Endothelial cell of umbilical vein (primary cell): ENCODE results near the gene GTPBP4. TPM values are rescaled to one million over a fixed set of nuclear protein-coding genes. Genes with fewer than 3 reads are reported as not detected.

Source experiments
- BruUV-seq: library from RNA; stranded (reverse); fragments of 400-500 nt; replicated peaks from 2 replicates; lab custom pipeline; 2021; lab: Mats Ljungman, UMichigan
- CTCF ChIA-PET: fragments of 300-600, 350-600 bp; sonication (Branson Sonifier 250); formaldehyde crosslinking; loops from one replicate; lab custom pipeline; 2021; ENCODE audit warnings: antibody characterized with exemption, inconsistent platforms; lab: Charles Lee
- POLR2A ChIA-PET: fragments of 300-600, 350-600 bp; sonication (Branson Sonifier 250); formaldehyde crosslinking; loops from one replicate; lab custom pipeline; 2021; ENCODE audit warnings: antibody characterized with exemption, inconsistent platforms; lab: Charles Lee
- DNase-seq: peaks from one replicate; pipeline ENCODE4 v3.0.0-alpha.2; 2011; ENCODE audit warnings: low read depth, low spot score
- FAIRE-seq: peaks from 2 replicates; lab custom pipeline; 2011; peaks lifted over from hg19 to GRCh38; lab: Jason Lieb, UNC
- H2AFZ ChIP-seq: 2 replicates; pipeline ENCODE4 v1.6.0; 2012; ENCODE audit warnings: low read depth, low read length, control low read depth, inconsistent platforms
- H3K27ac ChIP-seq: 2 replicates; pipeline ENCODE4 v1.5.1; 2011; ENCODE audit warnings: low read depth, mild to moderate bottlenecking, control low read depth, low read length, moderate library complexity; ENCODE audit not compliant: insufficient read depth
- H3K27me3 ChIP-seq, 2 experiments: 2 replicates each; pipeline versions ENCODE4 v1.6.0 to v1.6.1; 2011; ENCODE audit warnings: low read length in 2 of 2, mixed read lengths in 1 of 2; ENCODE audit not compliant: control insufficient read depth in 2 of 2, insufficient read depth in 2 of 2
- H3K36me3 ChIP-seq, 2 experiments: 2 replicates in 1 of 2; 3 replicates in 1 of 2; pipeline ENCODE4 v1.5.1; 2011; ENCODE audit warnings: low read length in 2 of 2, mild to moderate bottlenecking in 1 of 2, moderate library complexity in 1 of 2; ENCODE audit not compliant: control insufficient read depth in 2 of 2, insufficient read depth in 2 of 2; ENCODE audit errors: extremely low read depth in 1 of 2
- H3K4me1 ChIP-seq: 3 replicates; pipeline ENCODE4 v1.5.1; 2011; ENCODE audit warnings: mild to moderate bottlenecking, low read length; ENCODE audit not compliant: control insufficient read depth, insufficient read depth; ENCODE audit errors: extremely low read depth
- H3K4me2 ChIP-seq: 2 replicates; pipeline ENCODE4 v1.6.1; 2011; ENCODE audit warnings: low read length, control low read depth, mixed read lengths; ENCODE audit not compliant: insufficient read depth
- H3K4me3 ChIP-seq, 3 experiments: fragments of 200-600 bp in 1 of 3; sonication (generic), shearing (Covaris generic) in 1 of 3; replicated peaks in 1 of 3; 2 replicates each; pipeline ENCODE4 v1.5.1; 2011 to 2016; ENCODE audit warnings: control low read depth in 3 of 3, low read length in 3 of 3, mild to moderate bottlenecking in 2 of 3, inconsistent platforms in 1 of 3, low read depth in 1 of 3, moderate library complexity in 1 of 3; ENCODE audit not compliant: insufficient read depth in 1 of 3
- H3K79me2 ChIP-seq: 2 replicates; pipeline ENCODE4 v1.6.0; 2012; ENCODE audit warnings: low read length, inconsistent platforms; ENCODE audit not compliant: control insufficient read depth, insufficient read depth
- H3K9ac ChIP-seq: replicated peaks from 2 replicates; pipeline ENCODE3; 2011; ENCODE audit warnings: low read length, control low read depth; ENCODE audit not compliant: insufficient read depth; ENCODE audit errors: extremely low read depth
- H3K9me1 ChIP-seq: replicated peaks from 3 replicates; pipeline ENCODE4 v1.6.0; 2011; ENCODE audit warnings: mild to moderate bottlenecking, low read length; ENCODE audit not compliant: control insufficient read depth, insufficient read depth; ENCODE audit errors: extremely low read depth
- H3K9me3 ChIP-seq: replicated peaks from 2 replicates; pipeline ENCODE4 v1.5.1; 2012; ENCODE audit warnings: low read length, inconsistent platforms; ENCODE audit not compliant: control insufficient read depth, insufficient read depth
- H4K20me1 ChIP-seq: replicated peaks from 2 replicates; pipeline ENCODE3; 2011; ENCODE audit warnings: mild to moderate bottlenecking, low read length; ENCODE audit not compliant: control insufficient read depth, insufficient read depth; ENCODE audit errors: extremely low read depth
- CTCF ChIP-seq, 2 donors: IDR thresholded peaks; 1 replicate in 1 of 2; 2 replicates in 1 of 2; pipeline ENCODE4 v1.5.1; 2011; ENCODE audit warnings: low read length in 2 of 2, mild to moderate bottlenecking in 2 of 2, moderate library complexity in 2 of 2, control low read depth in 1 of 2, inconsistent platforms in 1 of 2, low read depth in 1 of 2; ENCODE audit not compliant: insufficient read depth in 1 of 2; ENCODE audit errors: extremely low read depth in 1 of 2
- EZH2 ChIP-seq: IDR thresholded peaks from 2 replicates; pipeline ENCODE4 v1.6.1; 2012; ENCODE audit warnings: borderline replicate concordance, low read depth, mild to moderate bottlenecking, moderate library complexity, low read length, inconsistent platforms; ENCODE audit not compliant: severe bottlenecking
- FOS ChIP-seq: IDR thresholded peaks from 2 replicates; pipeline ENCODE4 v1.6.1; 2011; ENCODE audit warnings: mild to moderate bottlenecking, low read length, moderate library complexity, borderline replicate concordance; ENCODE audit not compliant: insufficient read depth
- GATA2 ChIP-seq: IDR thresholded peaks from 2 replicates; pipeline ENCODE4 v1.7.0; 2011; ENCODE audit warnings: low read depth, mild to moderate bottlenecking, moderate library complexity, mixed read lengths, low read length; ENCODE audit not compliant: insufficient read length, insufficient read depth
- JUN ChIP-seq: IDR thresholded peaks from 2 replicates; pipeline ENCODE4 v1.6.1; 2011; ENCODE audit warnings: borderline replicate concordance, low read depth; ENCODE audit not compliant: insufficient read length, insufficient read depth
- MYC ChIP-seq: IDR thresholded peaks from one replicate; pipeline ENCODE4 v1.6.1; 2011; ENCODE audit warnings: mild to moderate bottlenecking, low read depth, low read length
- POLR2A ChIP-seq: IDR thresholded peaks from 2 replicates; pipeline ENCODE4 v1.6.1; 2012; ENCODE audit warnings: low read depth, mild to moderate bottlenecking, control low read depth, low read length
- POLR2AphosphoS5 ChIP-seq: IDR thresholded peaks from 2 replicates; pipeline ENCODE4 v1.6.1; 2012; ENCODE audit warnings: low read depth, mild to moderate bottlenecking, control low read depth, low read length, moderate library complexity; ENCODE audit not compliant: insufficient read depth
- dilution Hi-C: fragments of 300-500 bp; cut with MboI; formaldehyde crosslinking; loops from one replicate; pipeline ENCODE4 v1.15.0; 2019; ENCODE audit warnings: low sequenced_read_pairs; ENCODE audit not compliant: extremely low pct_ligation_motif_present
- intact Hi-C: fragments of 100-400 bp; cut with micrococcal nuclease; formaldehyde crosslinking; loops from one replicate; pipeline ENCODE4 v1.10.0; 2022
- polyA plus RNA-seq, 4 experiments: library from polyadenylated mRNA; depleted of rRNA in 3 of 4; stranded (reverse) in 3 of 4; unstranded in 1 of 4; fragments of >200 nt; gene quantifications; 2 replicates each; pipeline versions ENCODE4 v1.2.1 to v1.2.3, GENCODE V29; 2011 to 2012; ENCODE audit warnings: missing spikeins in 1 of 4
- total RNA-seq: library from RNA; stranded (reverse); gene quantifications from 2 replicates; pipeline ENCODE4 v1.2.3, GENCODE V29; 2021
- TF ChIP-seq, protein P1 (sequence below): IDR thresholded peaks from 2 replicates; pipeline ENCODE4 v1.6.1; 2011; ENCODE audit not compliant: insufficient read depth, insufficient read length

GTPBP4 gene
- total and polyA plus RNA-seq, 2 donors (not counting 3 experiments of a cell fraction or from before 2014, with no cell fraction given) = 12.4 to 69.3 TPM

GRCh38 chr10:1041514-1041913 lies 53.3 kb downstream of the GTPBP4 start:
- intact Hi-C loops = no loop called here
- dilution Hi-C loops = no loop called here

More at GRCh38 chr10:1041514-1041913, 53.3 kb downstream of the GTPBP4 start:
- POLR2A ChIA-PET = no interaction called here
- Histone ChIP-seq H2AFZ (no peak overlapping the region), H3K27me3 (no peaks in the 10 kb centered on the region), H3K79me2 (peaks cover 35% of the 10 kb centered on the region), H3K27ac (no peak overlapping the region), H3K9me1 (no peaks in the 10 kb centered on the region), H3K4me3 (no peak overlapping the region), H3K4me1 (peaks cover 33% of the 10 kb centered on the region), H3K4me2 (no peak overlapping the region), H3K9ac (no peak overlapping the region), H3K36me3 (peaks cover 9 to 15% of the 10 kb centered on the region in 2 experiments), H3K9me3 (no peaks in the 10 kb centered on the region), H4K20me1 (no peaks in the 10 kb centered on the region)
- FAIRE-seq = no peak
- no peak for DNase-seq
- TF ChIP-seq, protein P1, sequence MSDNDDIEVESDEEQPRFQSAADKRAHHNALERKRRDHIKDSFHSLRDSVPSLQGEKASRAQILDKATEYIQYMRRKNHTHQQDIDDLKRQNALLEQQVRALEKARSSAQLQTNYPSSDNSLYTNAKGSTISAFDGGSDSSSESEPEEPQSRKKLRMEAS = no peak
- TF ChIP-seq MYC = no peak
- no peak for TF ChIP-seq JUN
- no peak for TF ChIP-seq EZH2
- no peak for TF ChIP-seq POLR2A
- TF ChIP-seq POLR2AphosphoS5 = no peak
- TF ChIP-seq CTCF (IDR thresholded peaks at IDR 0.05; ENCODE audit: extremely low read depth in 1 of 2, insufficient read depth in 1 of 2, low read depth in 1 of 2, low read length in 2 of 2) = no peak
- no peak for TF ChIP-seq GATA2
- no peak for TF ChIP-seq FOS
- CTCF ChIA-PET = no interaction called here
- BruUV-seq = no TSS peak
